Activated T-helper 1 cell treated with anti-CD3 and anti-CD28 coated beads, Interleukin-12 subunit alpha, Interleukin-12 subunit beta, Interleukin-2, Interleukin-4 antibody, amounts not matched to agents 30 ng/mL and 10 ng/mL and 1 ng/mL, durations not matched to agents 14 hours and 24 hours and 36 hours (primary cell): ENCODE data around the gene DESI1. TPM values are rescaled to one million over a fixed set of nuclear protein-coding genes. Genes with fewer than 3 reads are reported as not detected.
"Not testable (repeated sequence)": the region's sequence is repeated elsewhere in the genome, so short reads cannot be mapped to it uniquely, and the experiment has no call there.

Source experiments
- DNase-seq: peaks from one replicate; pipeline ENCODE4 v3.0.0; 2021; ENCODE audit warnings: low spot score
- H3K27ac Mint-ChIP-seq: one replicate; pipeline ENCODE4 v1.8.0; 2021; ENCODE audit warnings: mild to moderate bottlenecking, mixed read lengths
- H3K27me3 Mint-ChIP-seq: one replicate; pipeline ENCODE4 v1.8.0; 2022; ENCODE audit warnings: mild to moderate bottlenecking, moderate library complexity, mixed read lengths; ENCODE audit not compliant: insufficient read depth
- H3K36me3 Mint-ChIP-seq: one replicate; pipeline ENCODE4 v1.8.0; 2021; ENCODE audit warnings: low read depth, mixed read lengths
- H3K4me1 Mint-ChIP-seq: one replicate; pipeline ENCODE4 v1.8.0; 2021; ENCODE audit warnings: low read depth, mixed read lengths
- H3K4me3 Mint-ChIP-seq: one replicate; pipeline ENCODE4 v1.8.0; 2021; ENCODE audit warnings: mild to moderate bottlenecking, moderate library complexity, mixed read lengths
- H3K9me3 Mint-ChIP-seq: one replicate; pipeline ENCODE4 v1.8.0; 2021; ENCODE audit warnings: mixed read lengths
- intact Hi-C: fragments of 100-400 bp; cut with micrococcal nuclease; formaldehyde crosslinking; loops from one replicate; pipeline ENCODE4 v1.15.1; 2024
- total RNA-seq: library from RNA; stranded (reverse); gene quantifications from 2 replicates; pipeline ENCODE4 v1.2.3, GENCODE V29; 2022

Gene DESI1
- total RNA-seq, 1 donor from 2014 or later = 84.8 TPM

GRCh38 chr22:41650821-41651220, 30.0 kb upstream of the DESI1 start:
- intact Hi-C loops = no loop called here
- no peaks in the 10 kb centered on the region for H3K27me3 Mint-ChIP-seq
- no peak for DNase-seq
- H3K36me3 Mint-ChIP-seq = peaks cover 46% of the 10 kb centered on the region
- H3K4me3 Mint-ChIP-seq = no peak overlapping the region
- H3K4me1 Mint-ChIP-seq = peaks cover 10% of the 10 kb centered on the region
- no peaks in the 10 kb centered on the region for H3K9me3 Mint-ChIP-seq
- no peak overlapping the region for H3K27ac Mint-ChIP-seq

GRCh38 chr22:41650229-41650628, 29.4 kb upstream of the DESI1 start:
- H3K27me3 Mint-ChIP-seq = no peaks in the 10 kb centered on the region
- H3K27ac Mint-ChIP-seq = no peak overlapping the region
- H3K4me1 Mint-ChIP-seq = peaks cover 10% of the 10 kb centered on the region
- no peak for DNase-seq
- no peaks in the 10 kb centered on the region for H3K9me3 Mint-ChIP-seq
- H3K4me3 Mint-ChIP-seq = no peak overlapping the region
- peaks cover 43% of the 10 kb centered on the region for H3K36me3 Mint-ChIP-seq
- intact Hi-C loops = no loop called here

GRCh38 chr22:41648432-41648831, 27.6 kb upstream of the DESI1 start:
- Mint-ChIP-seq H3K27me3 (no peaks in the 10 kb centered on the region), H3K4me1 (peaks cover 10% of the 10 kb centered on the region), H3K4me3 (no peak overlapping the region), H3K9me3 (no peaks in the 10 kb centered on the region), H3K27ac (no peak overlapping the region), H3K36me3 (peaks cover 37% of the 10 kb centered on the region)
- DNase-seq = no peak
- intact Hi-C loops = no loop called here

GRCh38 chr22:41647771-41648170, 26.9 kb upstream of the DESI1 start:
- no peak for DNase-seq
- Mint-ChIP-seq H3K27me3 (no peaks in the 10 kb centered on the region), H3K4me1 (peaks cover 12% of the 10 kb centered on the region), H3K9me3 (no peaks in the 10 kb centered on the region), H3K27ac (no peak overlapping the region), H3K36me3 (peaks cover 36% of the 10 kb centered on the region), H3K4me3 (no peak overlapping the region)
- intact Hi-C loops = no loop called here

- intact Hi-C loops = no loop called here
- Mint-ChIP-seq H3K9me3 (no peaks in the 10 kb centered on the region), H3K36me3 (peaks cover 39% of the 10 kb centered on the region), H3K4me3 (no peak overlapping the region), H3K27ac (no peak overlapping the region), H3K27me3 (no peaks in the 10 kb centered on the region), H3K4me1 (peaks cover 11% of the 10 kb centered on the region)
- no peak for DNase-seq
Observed at GRCh38 chr22:41642331-41643110, 21.7 kb upstream of the DESI1 start.

- Mint-ChIP-seq H3K27me3 (no peaks in the 10 kb centered on the region), H3K27ac (no peak overlapping the region), H3K36me3 (peaks cover 40% of the 10 kb centered on the region), H3K9me3 (no peaks in the 10 kb centered on the region), H3K4me1 (peaks cover 11% of the 10 kb centered on the region), H3K4me3 (no peak overlapping the region)
- DNase-seq = no peak
- intact Hi-C loops = no loop called here
Observed at GRCh38 chr22:41641854-41642253, 21.0 kb upstream of the DESI1 start.

- H3K36me3 Mint-ChIP-seq = peaks cover 59% of the 10 kb centered on the region
- H3K4me1 Mint-ChIP-seq = peaks cover 17% of the 10 kb centered on the region
- H3K27me3 Mint-ChIP-seq = no peaks in the 10 kb centered on the region
- H3K4me3 Mint-ChIP-seq = no peak overlapping the region
- intact Hi-C loops = no loop called here
- H3K9me3 Mint-ChIP-seq = no peaks in the 10 kb centered on the region
- H3K27ac Mint-ChIP-seq = no peak overlapping the region
- no peak for DNase-seq
Observed at GRCh38 chr22:41638748-41639147, 17.9 kb upstream of the DESI1 start.

GRCh38 chr22:41638124-41638523, 17.3 kb upstream of the DESI1 start:
- H3K9me3 Mint-ChIP-seq = no peaks in the 10 kb centered on the region
- peaks cover 17% of the 10 kb centered on the region for H3K4me1 Mint-ChIP-seq
- peaks cover 59% of the 10 kb centered on the region for H3K36me3 Mint-ChIP-seq
- no peak overlapping the region for H3K4me3 Mint-ChIP-seq
- intact Hi-C loops = no loop called here
- H3K27me3 Mint-ChIP-seq = no peaks in the 10 kb centered on the region
- no peak overlapping the region for H3K27ac Mint-ChIP-seq
- no peak for DNase-seq

- H3K4me3 Mint-ChIP-seq, intact Hi-C loops, H3K27me3 Mint-ChIP-seq, DNase-seq, H3K27ac Mint-ChIP-seq, H3K9me3 Mint-ChIP-seq: not testable (repeated sequence)
- Mint-ChIP-seq H3K36me3 (peaks cover 55% of the 10 kb centered on the region), H3K4me1 (peaks cover 14% of the 10 kb centered on the region)
Observed at GRCh38 chr22:41637623-41638022, 16.8 kb upstream of the DESI1 start.

- Mint-ChIP-seq H3K9me3 (no peaks in the 10 kb centered on the region), H3K4me3 (no peak overlapping the region), H3K27ac (no peak overlapping the region), H3K4me1 (peaks cover 7% of the 10 kb centered on the region), H3K27me3 (no peaks in the 10 kb centered on the region), H3K36me3 (peaks cover 45% of the 10 kb centered on the region)
- no peak for DNase-seq
- intact Hi-C loops = no loop called here
Observed at GRCh38 chr22:41636467-41636866, 15.6 kb upstream of the DESI1 start.

- H3K4me1 Mint-ChIP-seq, DNase-seq, intact Hi-C loops, H3K9me3 Mint-ChIP-seq, H3K4me3 Mint-ChIP-seq, H3K27me3 Mint-ChIP-seq, H3K27ac Mint-ChIP-seq: not testable (repeated sequence)
- peaks cover 41% of the 10 kb centered on the region for H3K36me3 Mint-ChIP-seq
Observed at GRCh38 chr22:41634610-41635009, 13.8 kb upstream of the DESI1 start.

GRCh38 chr22:41631615-41632014, 10.8 kb upstream of the DESI1 start:
- H3K27ac Mint-ChIP-seq, H3K4me3 Mint-ChIP-seq, DNase-seq, H3K9me3 Mint-ChIP-seq, H3K27me3 Mint-ChIP-seq, intact Hi-C loops: not testable (repeated sequence)
- Mint-ChIP-seq H3K36me3 (peaks cover 53% of the 10 kb centered on the region), H3K4me1 (peaks cover 22% of the 10 kb centered on the region)

- intact Hi-C loops, H3K27ac Mint-ChIP-seq, H3K4me3 Mint-ChIP-seq, H3K27me3 Mint-ChIP-seq, H3K9me3 Mint-ChIP-seq, DNase-seq: not testable (repeated sequence)
- peaks cover 49% of the 10 kb centered on the region for H3K36me3 Mint-ChIP-seq
- H3K4me1 Mint-ChIP-seq = peaks cover 22% of the 10 kb centered on the region
Observed at GRCh38 chr22:41631115-41631514, 10.3 kb upstream of the DESI1 start.

- Mint-ChIP-seq H3K4me1 (peaks cover 26% of the 10 kb centered on the region), H3K36me3 (peaks cover 46% of the 10 kb centered on the region), H3K9me3 (no peaks in the 10 kb centered on the region), H3K27me3 (no peaks in the 10 kb centered on the region), H3K27ac (no peak overlapping the region), H3K4me3 (no peak overlapping the region)
- no peak for DNase-seq
- intact Hi-C loops = loop anchor here (10.0 kb wide), 1 partner anchor 449 kb away; the partner anchor contains the start of genes NAGA, PHETA2 and SMDT1
Observed at GRCh38 chr22:41625577-41625976, 4.7 kb upstream of the DESI1 start.
